Measurements from ENCODE around the gene WHRN.

WHRN gene

GRCh38 chr9:114469091-114469853 is 36.0 kb downstream of the WHRN start:
- DNase-seq = no peak

DNA sequence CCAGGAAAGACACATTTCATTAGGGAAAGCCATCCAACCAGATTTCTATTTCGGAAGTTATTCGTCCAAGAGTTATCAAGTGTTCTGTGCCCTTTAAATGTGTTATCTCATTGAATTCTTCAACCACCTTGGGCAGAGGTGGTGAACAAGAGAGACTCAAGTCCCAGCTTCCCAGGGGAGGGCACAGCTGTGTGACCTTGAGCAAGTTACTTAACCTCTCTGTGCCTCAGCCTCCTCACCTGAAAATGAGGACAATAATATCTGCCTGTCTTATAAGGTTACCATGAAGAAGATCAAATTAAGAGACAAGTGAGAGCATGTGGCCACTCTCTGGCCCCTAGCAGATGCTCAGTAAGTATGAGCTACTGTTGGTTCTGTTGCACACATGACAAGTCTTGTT is 37.4 kb downstream of the WHRN start:
- DNase-seq = no peak

DNA sequence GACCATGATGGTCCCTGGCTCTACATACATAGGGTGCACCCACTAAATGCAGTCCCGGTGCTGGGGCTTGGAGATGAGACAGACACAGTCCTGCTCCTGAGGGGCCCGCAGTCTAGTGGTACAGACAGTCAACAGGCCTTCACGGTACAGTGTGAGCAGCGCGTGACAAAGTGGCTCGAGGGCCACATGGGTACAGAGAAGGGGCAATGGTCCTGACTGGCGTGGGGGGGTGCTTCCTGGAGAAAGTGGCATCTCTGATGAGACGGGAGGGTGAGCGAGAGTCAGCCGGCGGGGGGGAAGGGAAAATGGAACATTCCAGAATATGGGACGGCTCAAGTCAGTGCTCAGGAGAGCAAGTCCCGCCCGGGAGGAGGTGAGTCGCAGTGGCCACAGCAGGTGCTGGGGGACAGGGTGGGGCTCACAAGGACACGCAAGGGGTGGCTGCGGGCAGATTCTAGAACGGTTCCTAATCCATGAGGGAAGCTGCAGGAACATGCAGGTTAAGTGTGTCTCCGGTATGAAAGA is 38.0 kb downstream of the WHRN start:
- DNase-seq = no peak

- DNase-seq = no peak
Observed at GRCh38 chr9:114465906-114466900, 39.1 kb downstream of the WHRN start.

GRCh38 chr9:114465417-114465816 is 39.9 kb downstream of the WHRN start:
- no peak for DNase-seq

DNA sequence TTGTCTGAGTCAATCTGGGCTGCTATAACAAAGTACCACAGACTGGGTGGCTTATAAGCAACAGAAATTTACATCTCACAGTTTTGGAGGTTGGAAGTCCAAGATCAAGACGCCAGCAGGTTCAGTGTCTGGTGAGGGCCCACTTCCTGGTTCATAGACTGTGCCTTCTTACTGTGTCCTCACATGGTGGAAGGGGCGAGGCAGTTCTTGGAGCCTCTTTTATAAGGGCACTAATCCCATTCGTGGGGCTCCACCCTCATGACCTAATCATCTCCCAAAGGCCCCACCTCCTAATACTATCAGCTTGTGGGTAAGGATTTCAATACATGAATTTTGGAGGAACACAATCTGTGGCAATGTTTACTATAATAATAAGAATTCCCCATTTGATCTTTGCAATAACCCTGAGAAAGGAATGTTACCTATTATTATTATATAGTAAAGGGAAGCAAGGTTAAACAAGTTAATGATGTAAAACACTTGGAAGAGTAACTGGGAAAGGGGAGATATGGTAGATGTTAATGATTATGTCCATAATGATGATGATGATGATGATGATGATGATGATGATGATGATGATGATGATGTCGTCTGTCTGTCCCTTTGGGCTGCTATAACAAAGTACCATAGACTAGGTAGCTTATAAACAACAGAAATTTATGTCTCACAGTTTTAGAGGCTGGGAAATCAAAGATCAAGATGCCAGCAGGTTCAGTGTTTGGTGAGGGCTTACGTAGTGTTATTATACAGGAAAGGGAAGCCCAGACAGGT is 40.8 kb downstream of the WHRN start:
- no peak for DNase-seq

DNA sequence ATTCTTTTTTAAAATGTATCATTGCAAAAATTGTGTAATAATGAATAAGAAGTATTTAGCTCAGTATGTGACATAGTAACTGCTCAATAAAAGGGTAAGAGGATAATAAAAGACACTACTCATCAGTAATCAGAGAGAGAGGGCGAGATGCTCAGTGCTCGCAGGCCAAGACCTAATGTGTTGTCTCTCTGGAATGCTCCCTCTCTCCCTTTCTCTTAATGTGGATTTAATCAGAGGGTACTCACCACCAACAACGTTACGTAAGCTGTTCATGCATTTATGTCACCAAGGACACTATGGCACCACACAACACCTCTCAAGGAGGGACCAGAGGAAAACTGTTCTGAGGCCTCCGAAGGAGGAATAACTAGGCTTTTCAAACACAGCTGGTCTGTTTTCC is 42.5 kb downstream of the WHRN start:
- DNase-seq = no peak

- no peak for DNase-seq
Observed at GRCh38 chr9:114461468-114461867, 43.8 kb downstream of the WHRN start.

- no peak for DNase-seq
Observed at GRCh38 chr9:114460513-114461199, 44.6 kb downstream of the WHRN start.

DNA sequence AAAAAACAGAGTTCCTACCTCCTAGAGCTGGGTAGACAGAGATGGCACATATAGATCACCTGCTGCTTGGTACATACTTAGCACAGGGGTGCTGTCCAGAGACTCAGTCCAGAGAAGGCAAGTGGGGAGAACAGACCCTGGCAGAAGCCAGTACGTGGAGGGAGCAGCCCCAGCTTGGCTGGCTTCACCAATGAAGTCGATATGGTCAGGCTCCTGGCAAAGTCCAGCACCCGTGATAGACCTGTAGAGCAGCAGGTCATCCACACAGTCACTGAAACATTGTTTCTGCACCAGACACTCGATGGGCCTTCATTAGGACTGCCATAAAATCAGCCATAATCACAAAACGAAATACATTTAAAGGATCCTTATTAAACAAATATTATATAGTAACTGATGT is 45.8 kb downstream of the WHRN start:
- DNase-seq = no peak

GRCh38 chr9:114456929-114457328 is 48.3 kb downstream of the WHRN start:
- no peak for DNase-seq

DNA sequence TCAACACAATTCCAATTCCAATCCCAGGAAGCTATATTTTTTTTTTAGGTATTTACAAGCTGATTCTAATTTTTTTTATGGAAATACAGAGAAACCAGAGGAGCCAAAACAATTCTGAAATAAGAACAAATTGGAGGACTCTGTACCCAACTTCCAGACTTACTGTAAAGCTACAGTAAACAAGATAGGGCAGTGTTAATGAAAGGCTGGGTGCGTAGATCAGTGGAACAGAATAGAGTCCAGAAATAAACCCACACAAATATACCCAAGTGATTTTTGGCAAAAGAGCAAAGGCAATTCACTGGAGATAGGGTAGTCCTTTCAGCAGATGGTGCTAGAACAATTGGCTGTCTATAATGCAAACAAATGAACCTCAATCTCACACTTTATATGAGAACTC is 50.6 kb downstream of the WHRN start:
- DNase-seq = no peak

DNA sequence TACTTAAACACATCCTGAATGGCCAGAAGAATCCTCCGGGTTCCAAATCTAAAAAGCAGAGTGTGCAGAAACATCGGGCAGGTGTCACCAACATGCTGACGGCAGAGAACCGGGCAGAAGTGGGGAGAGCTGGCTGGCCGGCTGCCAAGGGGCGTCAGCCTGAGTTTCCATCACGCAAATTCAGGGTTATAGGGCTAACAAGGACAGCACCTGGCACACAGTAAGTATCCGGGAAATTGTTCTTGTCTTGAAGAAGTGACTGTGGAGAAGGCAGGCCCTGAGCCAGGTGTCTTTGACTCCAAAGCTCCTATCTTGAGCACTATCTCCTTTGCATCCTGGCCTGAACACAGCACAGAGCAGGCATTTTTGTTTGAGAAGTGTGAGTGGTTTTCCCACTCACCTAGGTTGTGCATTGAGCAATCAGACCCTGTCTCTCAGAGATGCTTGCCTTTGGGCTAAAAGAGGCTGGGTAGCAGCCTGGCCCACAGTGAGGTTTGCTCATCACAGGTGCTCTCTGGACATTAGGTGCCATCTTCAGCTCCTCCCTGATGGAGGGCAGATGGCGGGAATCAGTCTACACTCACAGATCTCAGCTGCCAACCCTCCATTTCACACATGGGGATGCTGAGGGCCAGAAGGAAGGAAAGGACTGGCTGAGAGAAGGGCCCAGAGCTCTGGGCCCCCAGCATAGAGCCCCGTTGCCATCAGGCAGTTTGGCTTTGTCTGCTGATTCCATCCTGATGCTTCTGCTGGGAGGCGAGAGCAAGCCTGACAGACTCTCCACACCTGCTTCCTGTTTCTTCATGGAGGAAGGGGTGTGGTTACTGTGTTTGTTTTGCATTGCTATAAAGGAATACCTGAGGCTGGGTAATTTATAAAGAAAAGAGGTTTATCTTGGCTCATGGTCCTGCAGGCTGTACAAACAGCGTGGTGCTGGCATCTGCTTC is 52.8 kb downstream of the WHRN start:
- no peak for DNase-seq

GRCh38 chr9:114451707-114452031 is 53.6 kb downstream of the WHRN start:
- no peak for DNase-seq

- DNase-seq = no peak
Observed at GRCh38 chr9:114450833-114451706, 54.2 kb downstream of the WHRN start.

- DNase-seq = no peak
Observed at GRCh38 chr9:114450181-114450580, 55.1 kb downstream of the WHRN start.

DNA sequence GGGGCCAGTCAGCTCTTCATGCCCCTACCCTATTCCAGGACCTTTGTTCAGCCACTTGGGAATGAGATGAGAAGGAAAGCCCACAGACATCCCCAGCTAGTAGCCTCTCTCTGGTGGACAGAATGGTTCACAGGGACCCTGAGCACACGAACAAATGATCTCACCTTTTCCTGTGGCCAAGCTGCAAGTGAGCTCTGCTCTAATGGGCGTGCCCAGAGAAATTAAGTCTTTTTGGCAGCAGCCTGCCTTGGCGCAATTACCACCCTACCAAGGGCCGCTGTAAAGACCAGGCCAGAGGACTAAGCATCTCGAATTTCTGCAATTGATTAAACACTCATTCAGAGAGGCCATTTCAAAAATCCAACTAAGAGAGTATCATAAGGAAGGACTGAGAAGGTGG is 56.0 kb downstream of the WHRN start:
- DNase-seq = no peak

DNA sequence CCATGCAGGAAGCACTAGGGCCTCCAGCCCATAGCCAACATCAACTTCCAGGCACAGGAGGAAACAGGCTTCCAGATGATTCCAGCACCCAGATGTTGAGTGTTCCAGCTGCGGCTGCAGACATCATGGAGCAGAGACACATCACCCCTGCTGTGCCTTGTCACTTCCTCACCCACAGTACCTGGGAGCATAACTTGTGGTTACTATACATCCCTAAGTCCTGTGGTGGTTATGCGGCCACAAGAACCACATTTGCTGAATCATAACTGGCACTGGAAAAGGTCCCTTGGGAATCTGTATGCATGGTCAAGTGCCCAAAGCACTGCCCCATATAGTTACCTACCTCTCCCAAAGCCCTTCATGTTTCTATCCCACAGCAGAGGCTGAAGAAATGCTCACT is 56.6 kb downstream of the WHRN start:
- no peak for DNase-seq

DNA sequence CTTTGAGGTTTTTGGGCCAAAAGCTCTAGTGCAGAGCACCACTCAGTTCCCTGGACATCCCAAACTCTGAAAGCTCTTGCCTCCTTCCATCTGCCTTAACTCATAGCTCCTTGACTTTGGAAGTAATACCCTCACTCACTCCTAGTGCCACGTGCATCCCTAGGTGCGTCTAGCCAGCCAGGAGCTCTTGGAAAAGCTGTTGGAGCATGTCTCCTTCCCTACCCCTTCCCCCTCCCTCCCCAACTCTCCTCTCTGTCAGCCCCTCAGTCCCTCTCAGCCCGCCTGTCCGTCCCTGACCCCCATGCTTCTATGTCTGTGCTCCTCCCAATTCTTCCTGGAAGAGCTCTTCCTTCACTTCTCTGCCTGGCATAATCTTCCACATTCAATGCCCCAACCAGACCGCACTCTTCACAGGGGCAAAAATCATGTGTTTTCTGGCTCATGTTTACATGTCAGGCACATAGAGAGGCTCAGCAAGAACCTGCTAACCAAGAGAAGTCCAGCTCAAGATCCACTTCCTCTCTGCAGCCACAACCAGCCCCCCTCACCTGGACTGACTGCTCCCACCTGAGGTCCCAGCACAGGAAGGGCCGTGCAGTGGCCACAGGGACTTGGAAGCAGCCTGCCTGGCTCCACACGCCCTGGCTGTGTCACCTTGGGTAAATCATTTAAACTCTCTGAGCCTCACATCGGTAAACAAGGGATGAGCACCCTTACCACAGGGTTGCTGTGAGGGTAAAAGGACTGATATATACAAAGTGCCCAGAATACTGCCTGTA is 58.4 kb downstream of the WHRN start:
- DNase-seq = no peak

Data from stimulated activated CD4-positive, alpha-beta T cell treated with anti-CD3 and anti-CD28 coated beads, Interleukin-2, amount 100 ng/mL, for 48 hours (primary cell).